Nephron progenitor cell (in vitro differentiated cells): ENCODE results near the gene MACROH2A1.

Experiments used
- DNase-seq: peaks from one replicate; pipeline ENCODE4 v3.0.0; 2021
- H3K27ac Mint-ChIP-seq: 2 replicates; pipeline ENCODE4 v1.8.0; 2021; ENCODE audit warnings: mild to moderate bottlenecking, moderate library complexity, mixed read lengths
- H3K27me3 Mint-ChIP-seq: 2 replicates; pipeline ENCODE4 v1.8.0; 2021; ENCODE audit warnings: mild to moderate bottlenecking, low read depth, mixed read lengths; ENCODE audit not compliant: poor library complexity
- H3K36me3 Mint-ChIP-seq: 2 replicates; pipeline ENCODE4 v1.8.0; 2021; ENCODE audit warnings: low read depth, mixed read lengths
- H3K4me1 Mint-ChIP-seq: 2 replicates; pipeline ENCODE4 v1.8.0; 2021; ENCODE audit warnings: mixed read lengths
- H3K4me3 Mint-ChIP-seq: 2 replicates; pipeline ENCODE4 v1.8.0; 2021; ENCODE audit warnings: mild to moderate bottlenecking, moderate library complexity, mixed read lengths
- H3K9me3 Mint-ChIP-seq: 2 replicates; pipeline ENCODE4 v1.8.0; 2021; ENCODE audit warnings: mild to moderate bottlenecking, moderate library complexity, mixed read lengths
- CTCF ChIP-seq: fragments of 200-600 bp; sonication (generic); IDR thresholded peaks from 2 replicates; pipeline ENCODE4 v1.5.0; 2021; ENCODE audit warnings: antibody characterized with exemption

The MACROH2A1 gene

GRCh38 chr5:135326296-135327254 is 72.5 kb downstream of the MACROH2A1 start:
- Mint-ChIP-seq H3K4me3 (no peak overlapping the region), H3K36me3 (no peaks in the 10 kb centered on the region), H3K27me3 (no peaks in the 10 kb centered on the region), H3K9me3 (no peaks in the 10 kb centered on the region), H3K4me1 (peaks cover 48% of the 10 kb centered on the region), H3K27ac (no peak overlapping the region)
- DNase-seq: peak; percentile 28
- no peak for TF ChIP-seq CTCF

DNA sequence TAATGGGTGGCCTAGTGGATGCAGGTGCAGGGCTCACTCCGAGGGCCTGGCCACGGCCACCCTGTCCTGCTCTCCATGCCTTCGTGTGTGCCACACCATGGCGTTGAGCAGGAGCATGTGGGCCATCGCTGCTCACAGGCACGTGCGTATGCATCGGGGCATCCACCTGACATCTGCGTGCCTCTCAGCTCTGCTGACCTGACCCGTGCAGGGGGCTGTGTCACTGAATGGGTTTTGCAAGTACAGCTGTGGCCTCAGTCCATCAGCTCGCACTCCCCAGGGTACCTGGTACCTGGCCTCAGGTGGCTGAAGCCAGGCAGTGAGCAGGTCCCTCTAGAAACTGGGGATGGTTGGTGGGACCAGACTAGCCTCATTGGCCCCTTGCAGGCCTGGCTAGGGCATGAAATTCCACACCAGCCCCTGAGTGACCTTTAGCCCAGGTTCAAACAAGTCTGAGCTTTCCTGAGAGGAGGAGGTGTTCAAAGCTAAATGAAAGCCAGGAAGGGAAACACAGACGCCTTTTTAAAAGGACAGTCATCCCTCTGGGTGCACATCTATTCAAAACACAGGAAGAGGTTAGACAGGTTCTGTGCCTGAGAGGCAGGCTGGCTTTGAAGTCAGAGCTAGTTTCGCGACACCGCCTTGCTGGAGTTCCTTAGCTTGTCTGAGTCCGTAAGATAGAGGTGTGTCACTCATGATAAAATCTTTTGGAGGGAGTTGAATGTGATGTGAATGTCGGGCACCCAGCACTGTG is 74.0 kb downstream of the MACROH2A1 start:
- peaks cover 5% of the 10 kb centered on the region for H3K36me3 Mint-ChIP-seq
- H3K9me3 Mint-ChIP-seq: peaks cover 3% of the 10 kb centered on the region
- no peak overlapping the region for H3K4me3 Mint-ChIP-seq
- TF ChIP-seq CTCF: no peak
- DNase-seq: no peak
- peaks cover 37% of the 10 kb centered on the region for H3K4me1 Mint-ChIP-seq
- no peak overlapping the region for H3K27ac Mint-ChIP-seq
- no peaks in the 10 kb centered on the region for H3K27me3 Mint-ChIP-seq

- TF ChIP-seq CTCF: no peak
- H3K9me3 Mint-ChIP-seq: peaks cover 3% of the 10 kb centered on the region
- peaks cover 31% of the 10 kb centered on the region for H3K4me1 Mint-ChIP-seq
- H3K27ac Mint-ChIP-seq: no peak overlapping the region
- H3K4me3 Mint-ChIP-seq: no peak overlapping the region
- no peaks in the 10 kb centered on the region for H3K27me3 Mint-ChIP-seq
- no peak for DNase-seq
- H3K36me3 Mint-ChIP-seq: peaks cover 5% of the 10 kb centered on the region
Observed at GRCh38 chr5:135324160-135324559, 74.9 kb downstream of the MACROH2A1 start.

DNA sequence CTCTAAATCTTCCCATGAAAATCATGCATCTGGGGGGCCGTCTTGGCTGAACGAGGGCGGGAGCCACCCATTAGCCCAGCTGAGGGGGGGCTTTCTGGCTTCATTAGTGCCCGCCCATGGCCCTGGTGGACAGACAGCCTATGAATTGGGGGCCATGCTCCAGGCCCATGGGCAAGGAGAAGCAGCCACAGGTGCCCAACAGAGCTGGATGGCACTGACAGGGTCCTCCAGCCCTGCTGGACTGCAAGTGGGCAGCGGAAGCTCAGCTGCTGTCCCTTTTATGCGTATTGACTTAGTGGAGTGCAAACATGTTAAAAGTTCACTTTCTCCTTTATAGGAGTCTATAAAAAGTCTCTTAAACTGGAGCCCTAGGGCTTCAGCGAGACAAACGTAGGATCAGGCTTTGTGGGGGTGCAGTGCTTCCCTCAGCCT is 75.3 kb downstream of the MACROH2A1 start:
- H3K4me3 Mint-ChIP-seq: no peak overlapping the region

GRCh38 chr5:135323227-135323626 is 75.8 kb downstream of the MACROH2A1 start:
- TF ChIP-seq CTCF: no peak
- H3K27me3 Mint-ChIP-seq: no peaks in the 10 kb centered on the region
- H3K9me3 Mint-ChIP-seq: peaks cover 3% of the 10 kb centered on the region
- no peak overlapping the region for H3K4me3 Mint-ChIP-seq
- no peak overlapping the region for H3K27ac Mint-ChIP-seq
- no peak for DNase-seq
- peaks cover 5% of the 10 kb centered on the region for H3K36me3 Mint-ChIP-seq
- H3K4me1 Mint-ChIP-seq: peaks cover 21% of the 10 kb centered on the region

More for the DNA sequence above, 75.3 kb downstream of the MACROH2A1 start:
- no peak overlapping the region for H3K27ac Mint-ChIP-seq
- H3K27me3 Mint-ChIP-seq: no peaks in the 10 kb centered on the region
- TF ChIP-seq CTCF: no peak
- DNase-seq: no peak
- peaks cover 26% of the 10 kb centered on the region for H3K4me1 Mint-ChIP-seq
- H3K9me3 Mint-ChIP-seq: peaks cover 3% of the 10 kb centered on the region
- peaks cover 5% of the 10 kb centered on the region for H3K36me3 Mint-ChIP-seq
